CD8-positive, alpha-beta memory T cell (primary cell): ENCODE data around the gene CISH. TPM values are rescaled to one million over a fixed set of nuclear protein-coding genes. Genes with fewer than 3 reads are reported as not detected.

Experiments
- CTCF ChIA-PET: fragments of 350-600 bp; sonication (Branson Sonifier 250); formaldehyde crosslinking; loops from one replicate; lab custom pipeline; 2021; ENCODE audit warnings: antibody characterized with exemption; lab: Charles Lee
- POLR2A ChIA-PET: fragments of 350-600 bp; sonication (Branson Sonifier 250); formaldehyde crosslinking; loops from one replicate; lab custom pipeline; 2021; ENCODE audit warnings: antibody characterized with exemption; lab: Charles Lee
- DNase-seq, 5 donors: peaks; one replicate each; pipeline versions ENCODE4 v3.0.0 to v3.0.0-alpha.2; 2020 to 2022; ENCODE audit warnings: mixed read lengths in 1 of 5
- H3K27ac ChIP-seq: one replicate; pipeline ENCODE4 v1.7.0; 2013; ENCODE audit warnings: low read depth, mild to moderate bottlenecking, low read length, moderate library complexity
- H3K27me3 ChIP-seq: 2 replicates; pipeline ENCODE4 v1.7.0; 2013; ENCODE audit warnings: low read length, mild to moderate bottlenecking; ENCODE audit not compliant: insufficient read depth, poor library complexity, severe bottlenecking
- H3K36me3 ChIP-seq: 2 replicates; pipeline ENCODE4 v1.7.0; 2013; ENCODE audit warnings: mild to moderate bottlenecking, low read length, moderate library complexity; ENCODE audit not compliant: insufficient read depth
- H3K4me1 ChIP-seq: 2 replicates; pipeline ENCODE4 v1.7.0; 2013; ENCODE audit warnings: mild to moderate bottlenecking, low read length, moderate library complexity; ENCODE audit not compliant: insufficient read depth
- H3K4me3 ChIP-seq: 2 replicates; pipeline ENCODE4 v1.7.0; 2013; ENCODE audit warnings: mild to moderate bottlenecking, low read length
- H3K9me3 ChIP-seq: 2 replicates; pipeline ENCODE4 v1.7.0; 2013; ENCODE audit warnings: mild to moderate bottlenecking, low read length
- H3K27ac Mint-ChIP-seq, 8 donors: one replicate each; pipeline ENCODE4 v1.8.0; 2020 to 2021; ENCODE audit warnings: mixed read lengths in 8 of 8, mild to moderate bottlenecking in 6 of 8, inconsistent platforms in 3 of 8, moderate library complexity in 3 of 8
- H3K27me3 Mint-ChIP-seq, 2 donors: one replicate each; pipeline ENCODE4 v1.8.0; 2020 to 2021; ENCODE audit warnings: mixed read lengths in 2 of 2, mild to moderate bottlenecking in 1 of 2, moderate library complexity in 1 of 2
- H3K36me3 Mint-ChIP-seq, 3 donors: one replicate each; pipeline ENCODE4 v1.8.0; 2020 to 2021; ENCODE audit warnings: mixed read lengths in 3 of 3, inconsistent platforms in 1 of 3, mild to moderate bottlenecking in 1 of 3
- H3K4me1 Mint-ChIP-seq, 3 donors: one replicate each; pipeline ENCODE4 v1.8.0; 2020 to 2021; ENCODE audit warnings: mixed read lengths in 3 of 3, inconsistent platforms in 1 of 3, mild to moderate bottlenecking in 1 of 3
- H3K4me3 Mint-ChIP-seq, 7 donors: one replicate each; pipeline ENCODE4 v1.8.0; 2020 to 2021; ENCODE audit warnings: mixed read lengths in 7 of 7, mild to moderate bottlenecking in 6 of 7, moderate library complexity in 4 of 7, inconsistent platforms in 2 of 7
- H3K9me3 Mint-ChIP-seq, 5 donors: one replicate each; pipeline ENCODE4 v1.8.0; 2020 to 2022; ENCODE audit warnings: mixed read lengths in 5 of 5, mild to moderate bottlenecking in 3 of 5, moderate library complexity in 2 of 5, inconsistent platforms in 1 of 5
- polyA plus RNA-seq: library from polyadenylated mRNA; unstranded; fragments of 300-500 nt; fragmentation: Illumina TruSeq; gene quantifications from one replicate; pipeline ENCODE4 v1.2.3, GENCODE V29; 2021
- total RNA-seq, 2 experiments: library from RNA; stranded (reverse); gene quantifications; one replicate each; pipeline ENCODE4 v1.2.3, GENCODE V29; 2021

The CISH gene
- total and polyA plus RNA-seq, 3 experiments from 2014 or later, result 92.8 to 222 (median 216) TPM

- peaks cover 84 to 98% (median 94%) of the 10 kb centered on the region in 3 donors for H3K4me1 Mint-ChIP-seq
- no peak for DNase-seq
- peaks cover 96% of the 10 kb centered on the region for H3K4me1 ChIP-seq
- ChIA-PET CTCF (interaction anchor here (1.0 to 21.6 kb wide), 6 partner anchors 7 to 28 kb away, joined by 3 to 724 read pairs (median 27); partner anchors contain the start of genes C3orf18, CISH, HEMK1 and MAPKAPK3), POLR2A (interaction anchor here (0.5 to 5.7 kb wide), 5 partner anchors 8 to 897 kb away, joined by 7 to 35 read pairs (median 14); partner anchors contain the start of genes CISH and HEMK1)
- H3K4me3 ChIP-seq, result peak overlapping the region; percentile 26
- no peaks in the 10 kb centered on the region for H3K9me3 Mint-ChIP-seq
- peak overlapping the region; percentile 84 for H3K27ac ChIP-seq
- peak overlapping the region; percentile 69 to 81 (median 76) for H3K4me3 Mint-ChIP-seq
- no peaks in the 10 kb centered on the region for H3K27me3 ChIP-seq
- no peaks in the 10 kb centered on the region for H3K27me3 Mint-ChIP-seq
- H3K36me3 ChIP-seq, result peaks cover 36% of the 10 kb centered on the region
- H3K27ac Mint-ChIP-seq, result peak overlapping the region; percentile 90 to 98 (median 96)
- H3K9me3 ChIP-seq, result no peaks in the 10 kb centered on the region
- peaks cover 19 to 41% (median 21%) of the 10 kb centered on the region in 3 donors for H3K36me3 Mint-ChIP-seq
Measured at GRCh38 chr3:50602595-50603191, 8.9 kb downstream of the CISH start.

GRCh38 chr3:50600841-50601591, 10.6 kb downstream of the CISH start:
- DNase-seq, result peak; percentile 52 to 79 (median 57)
- no peaks in the 10 kb centered on the region for H3K27me3 Mint-ChIP-seq
- H3K4me1 Mint-ChIP-seq, result peaks cover 68 to 83% (median 78%) of the 10 kb centered on the region in 3 donors
- Histone ChIP-seq H3K27me3 (no peaks in the 10 kb centered on the region), H3K4me1 (peaks cover 79% of the 10 kb centered on the region), H3K27ac (peak overlapping the region; percentile 84), H3K9me3 (no peaks in the 10 kb centered on the region), H3K4me3 (peak overlapping the region; percentile 26), H3K36me3 (peaks cover 22% of the 10 kb centered on the region)
- no peaks in the 10 kb centered on the region for H3K9me3 Mint-ChIP-seq
- POLR2A ChIA-PET, result interaction anchor here (0.5 to 5.7 kb wide), 8 partner anchors 8 to 1171 kb away, joined by 3 to 35 read pairs (median 10); partner anchors contain the start of genes CISH and HEMK1
- peak overlapping the region; percentile 90 to 98 (median 96) for H3K27ac Mint-ChIP-seq
- CTCF ChIA-PET, result interaction anchor here (2.8 to 21.6 kb wide), 5 partner anchors 9 to 26 kb away, joined by 15 to 724 read pairs (median 33); partner anchors contain the start of genes C3orf18, CISH, HEMK1 and MAPKAPK3
- H3K4me3 Mint-ChIP-seq, result peak overlapping the region; percentile 48 to 81 (median 76)
- H3K36me3 Mint-ChIP-seq, result peaks cover 11 to 26% (median 17%) of the 10 kb centered on the region in 3 donors

- no peaks in the 10 kb centered on the region for H3K27me3 ChIP-seq
- H3K4me1 ChIP-seq, result peaks cover 78% of the 10 kb centered on the region
- no peaks in the 10 kb centered on the region for H3K27me3 Mint-ChIP-seq
- H3K36me3 Mint-ChIP-seq, result peaks cover 4 to 18% (median 12%) of the 10 kb centered on the region in 3 donors
- POLR2A ChIA-PET, result interaction anchor here (0.6 to 5.7 kb wide), 3 partner anchors 10 to 20 kb away, joined by 3 to 35 read pairs (median 24); partner anchors contain the start of gene CISH
- H3K9me3 ChIP-seq, result no peaks in the 10 kb centered on the region
- peak overlapping the region; percentile 26 for H3K4me3 ChIP-seq
- DNase-seq, result no peak
- CTCF ChIA-PET, result interaction anchor here (2.8 to 21.6 kb wide), 5 partner anchors 10 to 25 kb away, joined by 15 to 724 read pairs (median 33); partner anchors contain the start of genes C3orf18, CISH, HEMK1 and MAPKAPK3
- no peaks in the 10 kb centered on the region for H3K9me3 Mint-ChIP-seq
- peaks cover 61 to 83% (median 78%) of the 10 kb centered on the region in 3 donors for H3K4me1 Mint-ChIP-seq
- peak overlapping the region; percentile 84 for H3K27ac ChIP-seq
- peak overlapping the region in 5 of 7 donors; percentile 26 to 81 (median 76) for H3K4me3 Mint-ChIP-seq
- peaks cover 14% of the 10 kb centered on the region for H3K36me3 ChIP-seq
- peak overlapping the region; percentile 61 to 98 (median 94) for H3K27ac Mint-ChIP-seq
Measured at GRCh38 chr3:50600141-50600753, 11.3 kb downstream of the CISH start.

- CTCF ChIA-PET, result interaction anchor here (2.8 to 21.6 kb wide), 4 partner anchors 9 to 25 kb away, joined by 15 to 724 read pairs (median 46); partner anchors contain the start of genes C3orf18, HEMK1 and MAPKAPK3
- no peaks in the 10 kb centered on the region for H3K27me3 Mint-ChIP-seq
- H3K4me3 Mint-ChIP-seq, result peak overlapping the region in 3 of 7 donors; percentile 20 to 32 (median 26)
- POLR2A ChIA-PET, result interaction anchor here (3.5 to 5.7 kb wide), 2 partner anchors 10 to 11 kb away, joined by 24 to 35 read pairs; partner anchors contain the start of gene CISH
- DNase-seq, result no peak
- H3K36me3 Mint-ChIP-seq, result peaks cover 3 to 13% (median 11%) of the 10 kb centered on the region in 3 donors
- peaks cover 75% of the 10 kb centered on the region for H3K4me1 ChIP-seq
- peak overlapping the region; percentile 84 for H3K27ac ChIP-seq
- peaks cover 9% of the 10 kb centered on the region for H3K36me3 ChIP-seq
- no peak overlapping the region for H3K4me3 ChIP-seq
- peak overlapping the region; percentile 55 to 98 (median 80) for H3K27ac Mint-ChIP-seq
- H3K4me1 Mint-ChIP-seq, result peaks cover 61 to 83% (median 78%) of the 10 kb centered on the region in 3 donors
- H3K27me3 ChIP-seq, result no peaks in the 10 kb centered on the region
- H3K9me3 ChIP-seq, result no peaks in the 10 kb centered on the region
- H3K9me3 Mint-ChIP-seq, result no peaks in the 10 kb centered on the region
Measured at GRCh38 chr3:50599716-50600118, 11.9 kb downstream of the CISH start.

- Mint-ChIP-seq H3K4me3 (no peak overlapping the region), H3K36me3 (peaks cover 1 to 9% (median 8%) of the 10 kb centered on the region in 3 donors), H3K27ac (peak overlapping the region; percentile 40 to 98 (median 71)), H3K27me3 (no peaks in the 10 kb centered on the region), H3K4me1 (peaks cover 58 to 83% (median 79%) of the 10 kb centered on the region in 3 donors), H3K9me3 (no peaks in the 10 kb centered on the region)
- H3K9me3 ChIP-seq, result no peaks in the 10 kb centered on the region
- POLR2A ChIA-PET, result interaction anchor here (5.7 kb wide), 1 partner anchor 11 kb away, joined by 35 read pairs; the partner anchor contains the start of gene CISH
- DNase-seq, result no peak
- H3K4me3 ChIP-seq, result no peak overlapping the region
- no peaks in the 10 kb centered on the region for H3K27me3 ChIP-seq
- peaks cover 4% of the 10 kb centered on the region for H3K36me3 ChIP-seq
- CTCF ChIA-PET, result interaction anchor here (1.2 to 5.0 kb wide), 6 partner anchors 9 to 26 kb away, joined by 3 to 60 read pairs (median 8); partner anchors contain the start of gene CISH
- peaks cover 75% of the 10 kb centered on the region for H3K4me1 ChIP-seq
- H3K27ac ChIP-seq, result peak overlapping the region; percentile 84
Measured at GRCh38 chr3:50599115-50599715, 12.4 kb downstream of the CISH start.

GRCh38 chr3:50594253-50594785, 17.3 kb downstream of the CISH start:
- Histone ChIP-seq H3K27me3 (no peaks in the 10 kb centered on the region), H3K27ac (no peak overlapping the region), H3K36me3 (no peaks in the 10 kb centered on the region), H3K9me3 (no peaks in the 10 kb centered on the region), H3K4me3 (no peak overlapping the region), H3K4me1 (peaks cover 68% of the 10 kb centered on the region)
- peak overlapping the region in 6 of 8 donors; percentile 36 to 98 (median 65) for H3K27ac Mint-ChIP-seq
- DNase-seq, result no peak
- peak overlapping the region in 1 of 7 donors; percentile 6 for H3K4me3 Mint-ChIP-seq
- no peaks in the 10 kb centered on the region for H3K36me3 Mint-ChIP-seq
- H3K4me1 Mint-ChIP-seq, result peaks cover 37 to 75% (median 67%) of the 10 kb centered on the region in 3 donors
- no peaks in the 10 kb centered on the region for H3K9me3 Mint-ChIP-seq
- no peaks in the 10 kb centered on the region for H3K27me3 Mint-ChIP-seq
- ChIA-PET CTCF (interaction anchor here (10.7 to 11.1 kb wide), 2 partner anchors 18 to 23 kb away, joined by 176 to 293 read pairs; partner anchors contain the start of genes C3orf18, CISH, HEMK1 and MAPKAPK3), POLR2A (no interaction called here)
